ENCODE measurements around the gene SAPCD2.

DNA sequence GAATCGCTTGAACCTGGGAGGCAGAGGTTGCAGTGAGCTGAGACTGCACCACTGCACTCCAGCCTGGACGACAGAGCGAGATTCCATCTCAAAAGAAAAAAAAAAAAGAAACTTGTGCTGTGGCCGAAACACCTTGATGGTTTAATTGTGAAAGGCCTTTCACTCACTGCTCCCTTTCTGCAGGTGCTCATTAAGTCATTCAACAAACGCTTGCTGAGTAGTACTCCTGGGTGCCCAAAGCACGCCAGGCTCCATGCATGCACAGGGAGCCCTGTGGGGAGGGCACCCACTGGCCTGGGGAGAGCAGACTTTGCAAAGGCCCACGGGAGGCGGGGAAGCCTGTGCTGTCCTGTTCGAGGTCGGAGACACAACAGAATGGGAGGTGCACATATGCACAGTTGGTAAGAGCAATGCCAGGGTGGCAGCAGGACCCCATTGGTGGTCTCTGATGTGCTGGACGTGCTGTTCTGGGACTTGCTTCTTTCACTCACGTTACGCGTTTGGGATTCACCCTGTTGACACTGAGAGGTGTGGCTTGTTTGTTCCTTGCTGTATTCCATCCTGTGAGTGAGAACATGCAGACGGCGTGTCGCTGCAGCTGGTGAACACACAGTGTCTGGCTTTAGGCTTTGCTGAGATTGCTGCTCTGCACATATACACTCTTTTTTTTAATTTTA, 13.5 kb downstream of the SAPCD2 start:
- TF ChIP-seq, protein P1, sequence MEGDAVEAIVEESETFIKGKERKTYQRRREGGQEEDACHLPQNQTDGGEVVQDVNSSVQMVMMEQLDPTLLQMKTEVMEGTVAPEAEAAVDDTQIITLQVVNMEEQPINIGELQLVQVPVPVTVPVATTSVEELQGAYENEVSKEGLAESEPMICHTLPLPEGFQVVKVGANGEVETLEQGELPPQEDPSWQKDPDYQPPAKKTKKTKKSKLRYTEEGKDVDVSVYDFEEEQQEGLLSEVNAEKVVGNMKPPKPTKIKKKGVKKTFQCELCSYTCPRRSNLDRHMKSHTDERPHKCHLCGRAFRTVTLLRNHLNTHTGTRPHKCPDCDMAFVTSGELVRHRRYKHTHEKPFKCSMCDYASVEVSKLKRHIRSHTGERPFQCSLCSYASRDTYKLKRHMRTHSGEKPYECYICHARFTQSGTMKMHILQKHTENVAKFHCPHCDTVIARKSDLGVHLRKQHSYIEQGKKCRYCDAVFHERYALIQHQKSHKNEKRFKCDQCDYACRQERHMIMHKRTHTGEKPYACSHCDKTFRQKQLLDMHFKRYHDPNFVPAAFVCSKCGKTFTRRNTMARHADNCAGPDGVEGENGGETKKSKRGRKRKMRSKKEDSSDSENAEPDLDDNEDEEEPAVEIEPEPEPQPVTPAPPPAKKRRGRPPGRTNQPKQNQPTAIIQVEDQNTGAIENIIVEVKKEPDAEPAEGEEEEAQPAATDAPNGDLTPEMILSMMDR (IDR thresholded peaks at IDR 0.05; ENCODE audit: low read depth, low read length, poor library complexity, severe bottlenecking), result no peak
- TF ChIP-seq EZH2phosphoT487 (IDR thresholded peaks at IDR 0.05; ENCODE audit: borderline replicate concordance, low read length), result no peak
